Measurements from ENCODE around the gene ADM2. TPM values are rescaled to one million over a fixed set of nuclear protein-coding genes. Genes with fewer than 3 reads are reported as not detected.
"Not testable (repeated sequence)": the region's sequence is repeated elsewhere in the genome, so short reads cannot be mapped to it uniquely, and the experiment has no call there.

The ADM2 gene
- 3.7 and 5.4 TPM in 2 replicates for total RNA-seq

GRCh38 chr22:50481440-50482106 is at the start of gene ADM2:
TSS of gene ADM2 (plus strand) at chr22:50481543. CDS start at chr22:50481848, 305 bp downstream.
- TF ChIP-seq CTCF (IDR thresholded peaks at IDR 0.05; ENCODE audit: insufficient read depth, low read length, severe bottlenecking): no peak
- Histone ChIP-seq H3K36me3 (ENCODE audit: control insufficient read depth, insufficient read depth, low read length) (peaks cover 6% of the 10 kb centered on the region), H3K4me3 (ENCODE audit: low read depth, low read length) (peak within 1 kb of the TSS; percentile 96), H3K27me3 (ENCODE audit: control insufficient read depth, insufficient read depth, low read length) (no peaks in the 10 kb centered on the region)
- no peak for DNase-seq (ENCODE audit: low read depth)
- no peak for FAIRE-seq

GRCh38 chr22:50432131-50432876 is 49.0 kb upstream of the ADM2 start:
- no peak for TF ChIP-seq CTCF (IDR thresholded peaks at IDR 0.05; ENCODE audit: insufficient read depth, low read length, severe bottlenecking)
- DNase-seq (ENCODE audit: low read depth): no peak
- Histone ChIP-seq H3K27me3 (ENCODE audit: control insufficient read depth, insufficient read depth, low read length) (no peaks in the 10 kb centered on the region), H3K36me3 (ENCODE audit: control insufficient read depth, insufficient read depth, low read length) (peaks cover 24% of the 10 kb centered on the region), H3K4me3 (ENCODE audit: low read depth, low read length) (no peak overlapping the region)
- FAIRE-seq: no peak

GRCh38 chr22:50432877-50433510 is 48.3 kb upstream of the ADM2 start:
- DNase-seq (ENCODE audit: low read depth); H3K27me3 ChIP-seq (ENCODE audit: control insufficient read depth, insufficient read depth, low read length); FAIRE-seq; H3K4me3 ChIP-seq (ENCODE audit: low read depth, low read length): not testable (repeated sequence)
- H3K36me3 ChIP-seq (ENCODE audit: control insufficient read depth, insufficient read depth, low read length): peaks cover 28% of the 10 kb centered on the region

- Histone ChIP-seq H3K36me3 (ENCODE audit: control insufficient read depth, insufficient read depth, low read length) (peaks cover 36% of the 10 kb centered on the region), H3K4me3 (ENCODE audit: low read depth, low read length) (no peak overlapping the region), H3K27me3 (ENCODE audit: control insufficient read depth, insufficient read depth, low read length) (no peaks in the 10 kb centered on the region)
- no peak for TF ChIP-seq CTCF (IDR thresholded peaks at IDR 0.05; ENCODE audit: insufficient read depth, low read length, severe bottlenecking)
- DNase-seq (ENCODE audit: low read depth) (no peak), FAIRE-seq (no peak)
These were observed 46.5 kb upstream of the ADM2 start for GRCh38 chr22:50434849-50435248.

- no peak for TF ChIP-seq CTCF (IDR thresholded peaks at IDR 0.05; ENCODE audit: insufficient read depth, low read length, severe bottlenecking)
- Histone ChIP-seq H3K36me3 (ENCODE audit: control insufficient read depth, insufficient read depth, low read length) (peaks cover 38% of the 10 kb centered on the region), H3K4me3 (ENCODE audit: low read depth, low read length) (no peak overlapping the region), H3K27me3 (ENCODE audit: control insufficient read depth, insufficient read depth, low read length) (no peaks in the 10 kb centered on the region)
- FAIRE-seq: peak; percentile 88
- DNase-seq (ENCODE audit: low read depth): peak; percentile 58
These were observed 45.9 kb upstream of the ADM2 start for GRCh38 chr22:50435291-50436014.
